Prostate gland (tissue), 2 donors: Measurements from ENCODE around the gene HSPA1B.

Experiments
- CTCF ChIP-seq, 4 experiments: fragments of 200-600 bp in 2 of 4; fragments of 450-650 bp in 2 of 4; sonication (generic) in 2 of 4; IDR thresholded peaks; 1 replicate in 3 of 4; 2 replicates in 1 of 4; pipeline ENCODE4 v1.5.1; 2016 to 2019; ENCODE audit warnings: antibody characterized with exemption in 4 of 4, mild to moderate bottlenecking in 2 of 4, moderate library complexity in 2 of 4
- POLR2AphosphoS5 ChIP-seq: sonication (generic); formaldehyde crosslinking; IDR thresholded peaks from one replicate; pipeline ENCODE4 v1.6.1; 2017; ENCODE audit warnings: antibody characterized with exemption

- TF ChIP-seq CTCF (IDR thresholded peaks at IDR 0.05) (no peak), POLR2AphosphoS5 (no peak)
Observed at GRCh38 chr6:31821301-31822035, 6.1 kb upstream of the HSPA1B start.
